Measurements from ENCODE around the gene SALL2.

SALL2 gene

DNA sequence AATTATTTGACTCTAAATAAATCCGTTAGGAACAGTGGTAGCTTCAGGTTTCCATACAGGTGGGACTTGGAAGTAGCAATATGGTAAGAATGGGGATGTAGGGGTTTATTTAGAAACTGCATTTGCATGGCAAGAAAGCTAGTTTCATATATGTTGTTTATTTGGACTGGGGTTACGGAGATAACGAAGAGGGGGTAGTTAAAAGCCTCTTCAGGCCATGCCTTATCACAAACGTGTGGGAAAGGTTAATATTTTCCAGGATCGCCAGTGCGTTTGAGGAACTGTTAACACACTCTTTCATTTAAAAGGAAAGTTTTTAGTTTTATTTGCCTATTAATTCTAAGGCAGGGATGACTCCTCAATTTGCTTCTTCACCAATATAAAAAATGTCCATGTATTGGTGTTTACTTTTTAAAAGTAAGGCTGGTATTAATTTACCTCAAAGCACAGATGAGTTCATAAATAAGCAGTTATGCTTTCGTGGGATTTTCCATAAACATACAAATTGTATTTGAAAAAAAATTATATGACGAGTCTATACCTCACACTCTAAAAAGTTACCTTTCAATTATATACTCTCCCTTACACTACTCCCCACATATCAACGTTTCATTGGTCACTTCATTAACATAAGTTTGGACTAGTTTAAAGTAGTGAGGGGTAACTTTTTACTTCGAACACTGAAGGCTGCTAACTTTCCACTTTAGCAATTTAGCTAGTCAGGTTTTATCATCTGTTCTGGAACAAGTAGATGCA lies 50.2 kb downstream of the SALL2 start:
- DNase-seq, result no peak
- peak overlapping the region; percentile 92 for H3K9ac ChIP-seq (ENCODE audit: low read length)
- no peak overlapping the region for H2BK15ac ChIP-seq (replicated peaks; ENCODE audit: low read depth)
- H3K23ac ChIP-seq (ENCODE audit: low read length), result no peak overlapping the region
- no peaks in the 10 kb centered on the region for H3K4me1 ChIP-seq (ENCODE audit: control insufficient read depth, low read depth, low read length)
- peak overlapping the region; percentile 91 for H3K4me3 ChIP-seq (ENCODE audit: low read length)
- no peak overlapping the region for H3K4ac ChIP-seq (ENCODE audit: low read depth, low read length)
- H2BK5ac ChIP-seq (ENCODE audit: low read length), result no peak overlapping the region
- no peak overlapping the region for H4K5ac ChIP-seq (ENCODE audit: low read length)
- 100% methylated on average over 2 of the region's 10 CpGs for WGBS (ENCODE audit: extremely low coverage, insufficient coverage, low lambda C conversion rate)
- no peak overlapping the region for H2BK120ac ChIP-seq (ENCODE audit: low read depth, low read length)
- H3K79me2 ChIP-seq (ENCODE audit: control insufficient read depth, insufficient read depth, low read length), result peaks cover 12% of the 10 kb centered on the region
- H3K27me3 ChIP-seq (ENCODE audit: insufficient read depth, low read length, poor library complexity), result no peaks in the 10 kb centered on the region
- no peak overlapping the region for H4K8ac ChIP-seq (ENCODE audit: low read depth, low read length)
- H3K4me2 ChIP-seq (ENCODE audit: low read length), result peak overlapping the region; percentile 85
- H3K79me1 ChIP-seq (ENCODE audit: low read length), result peaks cover 3% of the 10 kb centered on the region
- H3K18ac ChIP-seq (ENCODE audit: low read length), result peak overlapping the region; percentile 62
- H3K36me3 ChIP-seq (ENCODE audit: control insufficient read depth, insufficient read depth, low read length), result no peaks in the 10 kb centered on the region
- H2AK5ac ChIP-seq (ENCODE audit: low read length), result no peak overlapping the region
- no peak overlapping the region for H3K27ac ChIP-seq (ENCODE audit: low read depth, low read length)
- H3K56ac ChIP-seq (ENCODE audit: low read length), result peak overlapping the region; percentile 95
